Thyroid gland (tissue), 4 donors: ENCODE results near the gene ZNF227. TPM values are rescaled to one million over a fixed set of nuclear protein-coding genes. Genes with fewer than 3 reads are reported as not detected.

Experiments
- DNase-seq, 2 donors: peaks; one replicate each; pipeline ENCODE4 v3.0.0-alpha.2; 2019
- H3K27ac ChIP-seq, 3 donors: fragments of 200-600 bp; sonication (generic); 1 replicate in 2 of 3; 2 replicates in 1 of 3; pipeline ENCODE4 v1.5.1; 2016 to 2019; ENCODE audit warnings: mild to moderate bottlenecking in 1 of 3, moderate library complexity in 1 of 3
- H3K27me3 ChIP-seq: fragments of 200-600 bp; sonication (generic); one replicate; pipeline ENCODE4 v1.5.1; 2019
- H3K36me3 ChIP-seq, 2 donors: fragments of 200-600 bp; sonication (generic); one replicate each; pipeline ENCODE4 v1.5.1; 2016 to 2019
- H3K4me1 ChIP-seq, 2 donors: fragments of 200-600 bp; sonication (generic); one replicate each; pipeline ENCODE4 v1.5.1; 2017 to 2019
- H3K4me3 ChIP-seq, 3 donors: fragments of 200-600 bp; sonication (generic); replicated peaks in 1 of 3; 1 replicate in 2 of 3; 2 replicates in 1 of 3; pipeline ENCODE4 v1.5.1; 2016; ENCODE audit warnings: mild to moderate bottlenecking in 1 of 3
- H3K9me3 ChIP-seq: fragments of 200-600 bp; sonication (generic); one replicate; pipeline ENCODE4 v1.5.1; 2017
- CTCF ChIP-seq, 6 experiments: fragments of 200-600 bp in 3 of 6; fragments of 450-650 bp in 3 of 6; sonication (generic) in 3 of 6; IDR thresholded peaks; one replicate each; pipeline ENCODE4 v1.5.1; 2016 to 2019; ENCODE audit warnings: antibody characterized with exemption in 6 of 6, mild to moderate bottlenecking in 2 of 6, inconsistent platforms in 1 of 6, moderate library complexity in 1 of 6
- POLR2A ChIP-seq, 2 donors: fragments of 450-650 bp; IDR thresholded peaks; one replicate each; pipeline ENCODE4 v1.6.1; 2017; ENCODE audit warnings: antibody characterized with exemption in 2 of 2, mild to moderate bottlenecking in 2 of 2, moderate library complexity in 1 of 2
- WGBS, 2 donors: methylation state at CpG; one replicate each; pipeline ENCODE4 v1.1.5; 2017; 5-methylcytosine and 5-hydroxymethylcytosine counted together
- intact Hi-C: fragments of 100-400 bp; cut with DNase I; formaldehyde crosslinking; loops from one replicate; pipeline ENCODE4 v1.15.1; 2023
- total RNA-seq, 4 donors: library from RNA; depleted of rRNA; stranded (reverse); fragments of >200 nt; gene quantifications; one replicate each; pipeline ENCODE4 v1.2.3, GENCODE V29; 2016

Gene ZNF227
- total RNA-seq, 4 donors from 2014 or later = 12.4 to 44.7 (median 18.4) TPM

GRCh38 chr19:44255705-44256411 lies 43.5 kb downstream of the ZNF227 start:
- no peak overlapping the region for H3K27ac ChIP-seq
- DNase-seq = no peak
- H3K36me3 ChIP-seq = no peaks in the 10 kb centered on the region
- intact Hi-C loops = loop anchor here (10.0 kb wide), 1 partner anchor 291 kb away; no protein-coding TSS in a partner anchor
- no peaks in the 10 kb centered on the region for H3K9me3 ChIP-seq
- H3K4me1 ChIP-seq = no peaks in the 10 kb centered on the region
- H3K27me3 ChIP-seq = no peaks in the 10 kb centered on the region
- no peak for TF ChIP-seq POLR2A (IDR thresholded peaks at IDR 0.05)
- TF ChIP-seq CTCF (IDR thresholded peaks at IDR 0.05) = no peak
- no peak overlapping the region for H3K4me3 ChIP-seq

- no peaks in the 10 kb centered on the region for H3K27me3 ChIP-seq
- intact Hi-C loops = loop anchor here (10.0 kb wide), 1 partner anchor 293 kb away; no protein-coding TSS in a partner anchor
- no peak for DNase-seq
- 92 to 94% methylated on average over 1 of the region's 1 CpG for WGBS, 2 donors
- no peaks in the 10 kb centered on the region for H3K9me3 ChIP-seq
- no peak overlapping the region for H3K4me3 ChIP-seq
- H3K27ac ChIP-seq = no peak overlapping the region
- H3K36me3 ChIP-seq = no peaks in the 10 kb centered on the region
- TF ChIP-seq CTCF (IDR thresholded peaks at IDR 0.05) (no peak), POLR2A (IDR thresholded peaks at IDR 0.05) (no peak)
- H3K4me1 ChIP-seq = no peaks in the 10 kb centered on the region
Measured at GRCh38 chr19:44258136-44258535, 45.8 kb downstream of the ZNF227 start.

GRCh38 chr19:44258835-44259413 lies 46.6 kb downstream of the ZNF227 start:
- WGBS, 2 donors = 96 to 97% methylated on average over 2 of the region's 2 CpGs
- H3K36me3 ChIP-seq = no peaks in the 10 kb centered on the region
- no peaks in the 10 kb centered on the region for H3K27me3 ChIP-seq
- H3K27ac ChIP-seq = no peak overlapping the region
- H3K4me1 ChIP-seq = no peaks in the 10 kb centered on the region
- TF ChIP-seq POLR2A (IDR thresholded peaks at IDR 0.05) = no peak
- TF ChIP-seq CTCF (IDR thresholded peaks at IDR 0.05) = no peak
- no peaks in the 10 kb centered on the region for H3K9me3 ChIP-seq
- DNase-seq = no peak
- no peak overlapping the region for H3K4me3 ChIP-seq
- intact Hi-C loops = loop anchor here (10.0 kb wide), 1 partner anchor 294 kb away; no protein-coding TSS in a partner anchor

- Histone ChIP-seq H3K27ac (no peak overlapping the region), H3K4me1 (no peaks in the 10 kb centered on the region), H3K4me3 (no peak overlapping the region), H3K9me3 (no peaks in the 10 kb centered on the region), H3K27me3 (no peaks in the 10 kb centered on the region), H3K36me3 (no peaks in the 10 kb centered on the region)
- no peak for TF ChIP-seq POLR2A (IDR thresholded peaks at IDR 0.05)
- TF ChIP-seq CTCF (IDR thresholded peaks at IDR 0.05) = no peak
- WGBS, 2 donors = 10 to 12% methylated on average over 7 of the region's 7 CpGs
- no peak for DNase-seq
- intact Hi-C loops = no loop called here
Measured at GRCh38 chr19:44260343-44260681, 48.0 kb downstream of the ZNF227 start.

DNA sequence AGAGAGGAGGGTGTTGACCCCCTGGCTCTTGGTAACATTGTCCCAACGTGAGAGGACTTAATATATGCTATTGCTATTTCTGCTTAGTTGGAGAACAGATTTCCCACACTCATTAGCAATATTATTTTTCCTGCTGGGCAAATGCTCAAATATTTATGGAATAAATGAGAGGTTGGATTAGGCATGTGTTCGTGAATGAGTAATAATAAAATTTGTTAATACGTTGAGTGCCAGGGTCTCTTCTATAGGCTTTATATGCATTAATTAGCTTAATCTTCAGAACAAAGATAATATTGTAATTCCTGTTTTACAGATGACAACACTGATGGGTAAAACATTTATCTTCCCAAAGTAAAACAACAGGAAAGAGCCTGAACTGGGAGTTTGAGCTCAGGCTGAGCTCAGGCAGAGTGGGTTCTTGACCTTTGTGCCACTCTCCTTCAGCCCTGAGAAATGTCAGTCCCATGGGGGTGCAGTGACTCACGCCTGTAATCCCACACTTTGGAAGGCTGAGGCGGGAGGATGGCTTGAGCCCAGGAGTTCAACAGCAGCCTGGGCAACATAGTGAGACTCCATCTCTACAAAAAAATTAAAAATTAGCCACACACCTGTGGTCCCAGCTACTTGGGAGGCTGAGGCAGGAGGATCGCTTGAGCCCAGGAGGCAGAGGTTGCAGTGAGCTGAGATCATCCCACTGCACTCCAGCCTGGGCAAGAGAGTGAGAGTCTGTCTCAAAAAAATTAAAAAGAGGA lies 48.5 kb downstream of the ZNF227 start:
- Histone ChIP-seq H3K4me1 (no peaks in the 10 kb centered on the region), H3K36me3 (no peaks in the 10 kb centered on the region), H3K9me3 (no peaks in the 10 kb centered on the region), H3K4me3 (no peak overlapping the region), H3K27me3 (no peaks in the 10 kb centered on the region), H3K27ac (no peak overlapping the region)
- intact Hi-C loops = no loop called here
- WGBS, 2 donors = 68 to 75% methylated on average over 6 of the region's 6 CpGs
- TF ChIP-seq POLR2A (IDR thresholded peaks at IDR 0.05) (no peak), CTCF (IDR thresholded peaks at IDR 0.05) (no peak)
- no peak for DNase-seq
